HepG2 (cell line): ENCODE data around the gene RFC1. TPM values are rescaled to one million over a fixed set of nuclear protein-coding genes. Genes with fewer than 3 reads are reported as not detected.
A peak's percentile ranks its signal among the peaks of the same experiment; 100 is the strongest.

Experiments used
- FOXA1 ChIP-seq, 2 experiments: fragments of 450-650 bp in 1 of 2; sonication (generic) in 1 of 2; formaldehyde crosslinking in 1 of 2; IDR thresholded peaks; 2 replicates each; pipeline versions ENCODE4 v1.4.0 to v1.6.1; 2016 to 2020; ENCODE audit warnings: missing genetic modification reagents in 1 of 2
- HDAC2 ChIP-seq: sonication (generic); formaldehyde crosslinking; IDR thresholded peaks from 2 replicates; pipeline ENCODE4 v1.4.0; 2020; ENCODE audit warnings: missing genetic modification reagents
- NRL ChIP-seq: sonication (generic); formaldehyde crosslinking; IDR thresholded peaks from 2 replicates; pipeline ENCODE4 v1.5.0; 2020; ENCODE audit warnings: missing genetic modification reagents, mild to moderate bottlenecking, moderate library complexity, borderline replicate concordance
- POLR2AphosphoS5 ChIP-seq: IDR thresholded peaks from 2 replicates; pipeline ENCODE4 v1.6.1; 2012; ENCODE audit warnings: low read depth, low read length
- SIN3A ChIP-seq: IDR thresholded peaks from 2 replicates; pipeline ENCODE4 v1.6.1; 2011; ENCODE audit warnings: low read depth, mild to moderate bottlenecking, control low read depth, low read length, borderline replicate concordance
- TOPORS ChIP-seq: sonication (generic); formaldehyde crosslinking; IDR thresholded peaks from 2 replicates; pipeline ENCODE4 v1.8.0; 2023; ENCODE audit warnings: mild to moderate bottlenecking, missing genetic modification reagents
- ZNF296 ChIP-seq: sonication (generic); formaldehyde crosslinking; conservative IDR thresholded peaks from 2 replicates; pipeline ENCODE4 v1.5.0; 2020; ENCODE audit warnings: mild to moderate bottlenecking, missing genetic modification reagents
- ZNF350 ChIP-seq: sonication (generic); formaldehyde crosslinking; IDR thresholded peaks from 2 replicates; pipeline ENCODE4 v1.4.0; 2020; ENCODE audit warnings: mild to moderate bottlenecking, low read depth, missing genetic modification reagents, borderline replicate concordance
- ZNF543 ChIP-seq: sonication (generic); formaldehyde crosslinking; IDR thresholded peaks from 2 replicates; pipeline ENCODE4 v1.4.0; 2020; ENCODE audit warnings: mild to moderate bottlenecking, missing genetic modification reagents
- ZNF546 ChIP-seq: sonication (generic); formaldehyde crosslinking; conservative IDR thresholded peaks from 2 replicates; pipeline ENCODE4 v1.8.1; 2023; ENCODE audit warnings: mild to moderate bottlenecking, missing genetic modification reagents
- ZNF674 ChIP-seq: sonication (generic); formaldehyde crosslinking; IDR thresholded peaks from 2 replicates; pipeline ENCODE4 v1.5.0; 2020; ENCODE audit warnings: low read depth, mild to moderate bottlenecking, missing genetic modification reagents
- ZNF776 ChIP-seq: sonication (generic); formaldehyde crosslinking; IDR thresholded peaks from 2 replicates; pipeline ENCODE4 v1.4.0; 2020; ENCODE audit warnings: mild to moderate bottlenecking, missing genetic modification reagents
- ZNF816 ChIP-seq: sonication (generic); formaldehyde crosslinking; IDR thresholded peaks from 2 replicates; pipeline ENCODE4 v1.8.0; 2022; ENCODE audit warnings: missing genetic modification reagents, mild to moderate bottlenecking, borderline replicate concordance
- ZSCAN21 ChIP-seq: sonication (generic); formaldehyde crosslinking; IDR thresholded peaks from 2 replicates; pipeline ENCODE4 v1.8.0; 2022; ENCODE audit warnings: mild to moderate bottlenecking, missing genetic modification reagents, moderate library complexity, borderline replicate concordance
- ZSCAN22 ChIP-seq: sonication (generic); formaldehyde crosslinking; IDR thresholded peaks from 2 replicates; pipeline ENCODE4 v1.4.0; 2020; ENCODE audit warnings: mild to moderate bottlenecking, missing genetic modification reagents
- polyA plus RNA-seq, 8 experiments: library from polyadenylated mRNA; depleted of rRNA in 3 of 8; stranded (reverse) in 7 of 8; unstranded in 1 of 8; fragments of >200 nt; fragmentation: Illumina TruSeq in 4 of 8; extraction: Trizol in 4 of 8; gene quantifications; 2 replicates each; pipeline versions ENCODE4 v1.2.1 to v1.2.3, GENCODE V29; 2011 to 2016; ENCODE audit warnings: low read depth in 4 of 8, missing spikeins in 1 of 8, mixed read lengths in 1 of 8; ENCODE audit not compliant: insufficient read depth in 1 of 8
- total RNA-seq, 5 experiments: library from RNA; depleted of rRNA; stranded (reverse); fragments of >200 nt; fragmentation: Illumina TruSeq; extraction: Trizol; gene quantifications; 2 replicates each; pipeline ENCODE4 v1.2.3, GENCODE V29; 2016; ENCODE audit warnings: low read depth in 1 of 5
- TF ChIP-seq, protein P1 (sequence below): sonication (generic); formaldehyde crosslinking; IDR thresholded peaks from 2 replicates; pipeline ENCODE4 v1.9.0; 2021; ENCODE audit warnings: missing genetic modification reagents, mild to moderate bottlenecking, borderline replicate concordance
- TF ChIP-seq, protein P2 (sequence below): sonication (generic); formaldehyde crosslinking; IDR thresholded peaks from 2 replicates; pipeline ENCODE4 v1.5.0; 2020; ENCODE audit warnings: missing genetic modification reagents, mild to moderate bottlenecking, borderline replicate concordance
- TF ChIP-seq, protein P3 (sequence below): sonication (generic); formaldehyde crosslinking; conservative IDR thresholded peaks from 2 replicates; pipeline ENCODE4 v1.4.0; 2020; ENCODE audit warnings: missing genetic modification reagents
- TF ChIP-seq, protein P4 (sequence below): sonication (generic); formaldehyde crosslinking; IDR thresholded peaks from 2 replicates; pipeline ENCODE4 v1.8.1; 2023; ENCODE audit warnings: mild to moderate bottlenecking, moderate library complexity, missing genetic modification reagents
- TF ChIP-seq, protein P5 (sequence below): sonication (generic); formaldehyde crosslinking; IDR thresholded peaks from 2 replicates; pipeline ENCODE4 v1.8.0; 2022; ENCODE audit warnings: mild to moderate bottlenecking, missing genetic modification reagents
- TF ChIP-seq, protein P6 (sequence below): sonication (generic); formaldehyde crosslinking; IDR thresholded peaks from 2 replicates; pipeline ENCODE4 v1.4.0; 2020; ENCODE audit warnings: missing genetic modification reagents

Gene RFC1
- total and polyA plus RNA-seq, 2 of the 13 experiments (the other 11 are each of a cell fraction or from before 2014, with no cell fraction given), result 15.9 to 78.8 TPM

- TF ChIP-seq SIN3A, result no peak
- TF ChIP-seq ZNF546, result no peak
- TF ChIP-seq ZNF350 (CRISPR knock-in tag), result no peak
- TF ChIP-seq, protein P1, sequence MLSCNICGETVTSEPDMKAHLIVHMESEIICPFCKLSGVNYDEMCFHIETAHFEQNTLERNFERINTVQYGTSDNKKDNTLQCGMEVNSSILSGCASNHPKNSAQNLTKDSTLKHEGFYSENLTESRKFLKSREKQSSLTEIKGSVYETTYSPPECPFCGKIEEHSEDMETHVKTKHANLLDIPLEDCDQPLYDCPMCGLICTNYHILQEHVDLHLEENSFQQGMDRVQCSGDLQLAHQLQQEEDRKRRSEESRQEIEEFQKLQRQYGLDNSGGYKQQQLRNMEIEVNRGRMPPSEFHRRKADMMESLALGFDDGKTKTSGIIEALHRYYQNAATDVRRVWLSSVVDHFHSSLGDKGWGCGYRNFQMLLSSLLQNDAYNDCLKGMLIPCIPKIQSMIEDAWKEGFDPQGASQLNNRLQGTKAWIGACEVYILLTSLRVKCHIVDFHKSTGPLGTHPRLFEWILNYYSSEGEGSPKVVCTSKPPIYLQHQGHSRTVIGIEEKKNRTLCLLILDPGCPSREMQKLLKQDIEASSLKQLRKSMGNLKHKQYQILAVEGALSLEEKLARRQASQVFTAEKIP, result no peak
- TF ChIP-seq POLR2AphosphoS5, result no peak
- TF ChIP-seq ZSCAN22 (CRISPR knock-in tag), result no peak
- TF ChIP-seq FOXA1 (IDR thresholded peaks at IDR 0.05), result no peak
- TF ChIP-seq FOXA1 (CRISPR knock-in tag; IDR thresholded peaks at IDR 0.05), result no peak
- TF ChIP-seq ZNF543 (CRISPR knock-in tag), result no peak
- TF ChIP-seq, protein P2, sequence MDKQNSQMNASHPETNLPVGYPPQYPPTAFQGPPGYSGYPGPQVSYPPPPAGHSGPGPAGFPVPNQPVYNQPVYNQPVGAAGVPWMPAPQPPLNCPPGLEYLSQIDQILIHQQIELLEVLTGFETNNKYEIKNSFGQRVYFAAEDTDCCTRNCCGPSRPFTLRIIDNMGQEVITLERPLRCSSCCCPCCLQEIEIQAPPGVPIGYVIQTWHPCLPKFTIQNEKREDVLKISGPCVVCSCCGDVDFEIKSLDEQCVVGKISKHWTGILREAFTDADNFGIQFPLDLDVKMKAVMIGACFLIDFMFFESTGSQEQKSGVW (CRISPR knock-in tag), result no peak
- TF ChIP-seq ZNF816, result no peak
- TF ChIP-seq ZNF296, result no peak
- TF ChIP-seq, protein P3, sequence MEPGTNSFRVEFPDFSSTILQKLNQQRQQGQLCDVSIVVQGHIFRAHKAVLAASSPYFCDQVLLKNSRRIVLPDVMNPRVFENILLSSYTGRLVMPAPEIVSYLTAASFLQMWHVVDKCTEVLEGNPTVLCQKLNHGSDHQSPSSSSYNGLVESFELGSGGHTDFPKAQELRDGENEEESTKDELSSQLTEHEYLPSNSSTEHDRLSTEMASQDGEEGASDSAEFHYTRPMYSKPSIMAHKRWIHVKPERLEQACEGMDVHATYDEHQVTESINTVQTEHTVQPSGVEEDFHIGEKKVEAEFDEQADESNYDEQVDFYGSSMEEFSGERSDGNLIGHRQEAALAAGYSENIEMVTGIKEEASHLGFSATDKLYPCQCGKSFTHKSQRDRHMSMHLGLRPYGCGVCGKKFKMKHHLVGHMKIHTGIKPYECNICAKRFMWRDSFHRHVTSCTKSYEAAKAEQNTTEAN (CRISPR knock-in tag), result no peak
- no peak for TF ChIP-seq TOPORS (CRISPR knock-in tag)
- TF ChIP-seq, protein P4, sequence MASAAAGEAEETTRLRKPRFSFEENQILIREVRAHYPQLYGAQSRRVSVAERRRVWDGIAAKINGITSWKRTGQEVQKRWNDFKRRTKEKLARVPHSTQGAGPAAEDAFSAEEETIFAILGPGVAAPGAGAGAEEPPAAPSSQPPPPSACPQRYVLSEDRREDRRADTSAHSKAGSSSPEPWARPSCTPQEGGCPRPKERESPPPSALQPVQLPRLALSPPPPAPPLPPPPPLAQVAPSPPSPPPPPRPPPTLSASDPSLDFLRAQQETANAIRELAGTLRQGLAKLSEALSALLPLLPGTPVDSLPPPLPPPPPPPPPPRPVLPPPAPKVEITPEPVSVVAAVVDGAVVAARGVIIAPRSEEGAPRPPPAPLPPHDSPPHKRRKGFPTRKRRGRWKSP (CRISPR knock-in tag), result no peak
- no peak for TF ChIP-seq ZNF674
- TF ChIP-seq HDAC2 (CRISPR knock-in tag), result peak; percentile 62; the same call in 1 of the 2 replicates
- TF ChIP-seq ZSCAN21 (CRISPR knock-in tag), result no peak
- TF ChIP-seq ZNF776 (CRISPR knock-in tag), result no peak
- TF ChIP-seq, protein P5, sequence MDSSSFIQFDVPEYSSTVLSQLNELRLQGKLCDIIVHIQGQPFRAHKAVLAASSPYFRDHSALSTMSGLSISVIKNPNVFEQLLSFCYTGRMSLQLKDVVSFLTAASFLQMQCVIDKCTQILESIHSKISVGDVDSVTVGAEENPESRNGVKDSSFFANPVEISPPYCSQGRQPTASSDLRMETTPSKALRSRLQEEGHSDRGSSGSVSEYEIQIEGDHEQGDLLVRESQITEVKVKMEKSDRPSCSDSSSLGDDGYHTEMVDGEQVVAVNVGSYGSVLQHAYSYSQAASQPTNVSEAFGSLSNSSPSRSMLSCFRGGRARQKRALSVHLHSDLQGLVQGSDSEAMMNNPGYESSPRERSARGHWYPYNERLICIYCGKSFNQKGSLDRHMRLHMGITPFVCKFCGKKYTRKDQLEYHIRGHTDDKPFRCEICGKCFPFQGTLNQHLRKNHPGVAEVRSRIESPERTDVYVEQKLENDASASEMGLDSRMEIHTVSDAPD (CRISPR knock-in tag), result no peak
- TF ChIP-seq, protein P6, sequence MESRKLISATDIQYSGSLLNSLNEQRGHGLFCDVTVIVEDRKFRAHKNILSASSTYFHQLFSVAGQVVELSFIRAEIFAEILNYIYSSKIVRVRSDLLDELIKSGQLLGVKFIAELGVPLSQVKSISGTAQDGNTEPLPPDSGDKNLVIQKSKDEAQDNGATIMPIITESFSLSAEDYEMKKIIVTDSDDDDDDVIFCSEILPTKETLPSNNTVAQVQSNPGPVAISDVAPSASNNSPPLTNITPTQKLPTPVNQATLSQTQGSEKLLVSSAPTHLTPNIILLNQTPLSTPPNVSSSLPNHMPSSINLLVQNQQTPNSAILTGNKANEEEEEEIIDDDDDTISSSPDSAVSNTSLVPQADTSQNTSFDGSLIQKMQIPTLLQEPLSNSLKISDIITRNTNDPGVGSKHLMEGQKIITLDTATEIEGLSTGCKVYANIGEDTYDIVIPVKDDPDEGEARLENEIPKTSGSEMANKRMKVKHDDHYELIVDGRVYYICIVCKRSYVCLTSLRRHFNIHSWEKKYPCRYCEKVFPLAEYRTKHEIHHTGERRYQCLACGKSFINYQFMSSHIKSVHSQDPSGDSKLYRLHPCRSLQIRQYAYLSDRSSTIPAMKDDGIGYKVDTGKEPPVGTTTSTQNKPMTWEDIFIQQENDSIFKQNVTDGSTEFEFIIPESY (CRISPR knock-in tag), result no peak
- no peak for TF ChIP-seq NRL (CRISPR knock-in tag)
Observed at GRCh38 chr4:39274503-39274902, 91.7 kb downstream of the RFC1 start (continued).
